Measurements from ENCODE around the gene SLC38A2. TPM values are rescaled to one million over a fixed set of nuclear protein-coding genes. Genes with fewer than 3 reads are reported as not detected.

Gene SLC38A2
- total RNA-seq, 4 donors from 2014 or later, result 368 to 440 (median 381) TPM

DNA sequence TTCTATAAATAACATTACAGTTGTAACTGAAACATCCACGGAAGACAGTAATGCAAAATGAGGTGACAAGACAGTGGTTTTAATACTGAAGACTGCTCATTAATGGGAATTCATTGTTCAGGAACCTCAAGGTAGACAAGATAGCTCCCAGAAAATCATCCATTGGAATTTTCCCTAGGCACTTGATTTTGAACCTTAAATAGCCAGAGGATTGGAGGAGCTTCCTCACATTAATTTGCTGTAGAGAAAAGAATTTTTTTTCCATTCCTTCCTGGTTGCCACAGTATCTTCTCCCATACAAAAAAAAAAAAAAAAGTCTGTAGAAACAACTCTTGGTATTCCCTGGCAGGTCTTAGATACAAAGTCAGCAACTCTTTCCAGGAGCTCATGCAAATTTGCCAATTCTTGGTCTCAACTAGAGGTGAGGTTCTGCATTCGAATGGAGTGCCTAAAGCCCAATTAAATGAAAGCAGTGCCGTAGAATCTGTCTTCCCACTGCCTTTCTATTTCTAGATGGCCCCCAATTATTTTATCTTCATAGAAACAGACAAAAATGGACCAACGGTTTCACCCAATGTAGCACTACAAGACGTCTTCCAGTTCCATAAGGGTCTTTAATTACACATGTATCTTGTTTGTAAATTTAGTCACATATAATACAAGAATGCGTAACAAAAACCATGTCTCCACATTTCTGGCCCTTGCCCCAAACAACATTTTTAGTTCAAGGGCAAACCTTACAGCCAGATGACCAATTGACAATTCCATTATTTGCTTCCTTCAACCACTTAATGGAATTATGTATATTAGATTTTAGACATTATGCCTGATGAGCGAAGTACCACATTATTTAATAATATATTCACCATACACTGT, 13.5 kb downstream of the SLC38A2 start:
- TF ChIP-seq, protein P1, sequence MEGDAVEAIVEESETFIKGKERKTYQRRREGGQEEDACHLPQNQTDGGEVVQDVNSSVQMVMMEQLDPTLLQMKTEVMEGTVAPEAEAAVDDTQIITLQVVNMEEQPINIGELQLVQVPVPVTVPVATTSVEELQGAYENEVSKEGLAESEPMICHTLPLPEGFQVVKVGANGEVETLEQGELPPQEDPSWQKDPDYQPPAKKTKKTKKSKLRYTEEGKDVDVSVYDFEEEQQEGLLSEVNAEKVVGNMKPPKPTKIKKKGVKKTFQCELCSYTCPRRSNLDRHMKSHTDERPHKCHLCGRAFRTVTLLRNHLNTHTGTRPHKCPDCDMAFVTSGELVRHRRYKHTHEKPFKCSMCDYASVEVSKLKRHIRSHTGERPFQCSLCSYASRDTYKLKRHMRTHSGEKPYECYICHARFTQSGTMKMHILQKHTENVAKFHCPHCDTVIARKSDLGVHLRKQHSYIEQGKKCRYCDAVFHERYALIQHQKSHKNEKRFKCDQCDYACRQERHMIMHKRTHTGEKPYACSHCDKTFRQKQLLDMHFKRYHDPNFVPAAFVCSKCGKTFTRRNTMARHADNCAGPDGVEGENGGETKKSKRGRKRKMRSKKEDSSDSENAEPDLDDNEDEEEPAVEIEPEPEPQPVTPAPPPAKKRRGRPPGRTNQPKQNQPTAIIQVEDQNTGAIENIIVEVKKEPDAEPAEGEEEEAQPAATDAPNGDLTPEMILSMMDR (IDR thresholded peaks at IDR 0.05), result no peak
- TF ChIP-seq POLR2A (IDR thresholded peaks at IDR 0.05) (no peak), EP300 (IDR thresholded peaks at IDR 0.05) (no peak)
- H3K36me3 ChIP-seq, result peaks cover 7 to 56% (median 29%) of the 10 kb centered on the region in 3 donors

DNA sequence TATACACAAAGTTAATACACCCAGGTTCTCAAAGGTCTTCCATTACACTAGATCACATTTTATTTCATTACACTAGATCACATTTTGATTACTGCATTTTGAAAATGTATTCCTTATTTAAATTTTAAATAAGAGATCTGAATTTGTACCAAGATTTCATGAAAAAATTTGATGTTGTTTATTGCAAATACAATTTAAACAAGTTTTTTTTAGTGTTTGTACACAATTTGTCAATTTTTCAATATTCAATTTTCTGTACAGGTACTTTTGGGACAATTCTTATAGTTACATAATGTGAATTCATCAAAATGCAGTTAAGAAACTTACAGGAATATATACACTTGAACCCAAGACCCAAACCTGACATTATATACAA, 14.3 kb downstream of the SLC38A2 start:
- Histone ChIP-seq H3K27me3 (no peaks in the 10 kb centered on the region), H3K36me3 (peaks cover 7 to 49% (median 22%) of the 10 kb centered on the region in 3 donors), H3K4me3 (no peak overlapping the region), H3K4me1 (peaks cover 0 to 38% (median 9%) of the 10 kb centered on the region in 4 donors), H3K27ac (no peak overlapping the region), H3K9me3 (no peaks in the 10 kb centered on the region)
- TF ChIP-seq EP300 (IDR thresholded peaks at IDR 0.05), result no peak
- TF ChIP-seq POLR2A (IDR thresholded peaks at IDR 0.05), result no peak
- TF ChIP-seq, protein P1 (IDR thresholded peaks at IDR 0.05), result no peak
- no peak for DNase-seq (ENCODE audit: low spot score in 2 of 2)

More for the DNA sequence above, 13.5 kb downstream of the SLC38A2 start:
- WGBS, 2 donors, result 84 to 87% methylated on average over 7 of the region's 7 CpGs
- no peaks in the 10 kb centered on the region for H3K9me3 ChIP-seq
- no peak for DNase-seq (ENCODE audit: low spot score in 2 of 2)
- H3K27ac ChIP-seq, result no peak overlapping the region
- peaks cover 0 to 45% (median 15%) of the 10 kb centered on the region in 4 donors for H3K4me1 ChIP-seq
- H3K27me3 ChIP-seq, result no peaks in the 10 kb centered on the region
- no peak overlapping the region for H3K4me3 ChIP-seq

DNA sequence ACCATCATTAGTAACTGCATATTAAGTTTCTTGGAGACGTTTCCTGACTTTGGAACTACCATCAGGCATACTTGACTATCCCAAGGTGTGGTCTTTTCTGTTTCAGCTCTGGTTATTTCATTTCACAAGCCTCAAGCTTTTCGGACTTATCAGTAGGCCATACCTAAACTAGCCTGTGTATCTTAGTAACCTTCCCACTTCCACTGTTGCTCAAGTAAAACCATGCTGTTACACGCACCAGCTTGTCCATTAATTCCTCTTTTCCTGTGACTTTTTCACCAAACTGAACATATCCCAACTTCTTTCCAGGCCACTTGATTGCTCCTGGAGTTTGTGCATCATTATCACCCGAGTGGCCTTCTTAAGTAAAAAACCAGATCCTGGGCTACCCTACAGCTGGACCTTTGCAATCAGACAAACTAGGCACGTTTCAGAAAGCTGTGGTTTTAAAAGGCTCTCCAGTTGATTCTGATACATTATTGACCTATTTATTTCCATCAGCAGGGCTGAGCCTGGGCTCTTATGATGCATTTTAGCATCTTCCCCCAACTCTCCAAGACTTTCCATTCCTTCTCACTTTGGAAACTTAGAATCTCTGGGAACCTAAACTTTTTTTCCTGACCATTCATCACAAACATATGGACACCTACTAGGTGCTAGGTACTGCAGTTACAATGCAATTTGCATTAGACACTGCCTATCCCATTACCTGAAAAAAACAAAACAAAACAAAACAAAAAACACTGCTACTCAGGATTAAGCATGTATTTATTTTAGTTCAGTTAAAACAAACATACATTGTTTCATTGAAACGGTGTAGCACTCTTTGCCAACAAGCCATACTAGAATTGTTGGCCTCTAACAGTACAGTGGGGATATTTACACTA, 14.9 kb downstream of the SLC38A2 start:
- no peaks in the 10 kb centered on the region for H3K9me3 ChIP-seq
- peaks cover 0 to 32% (median 7%) of the 10 kb centered on the region in 4 donors for H3K4me1 ChIP-seq
- H3K27ac ChIP-seq, result no peak overlapping the region
- 35 to 44% methylated on average over 6 of the region's 6 CpGs for WGBS, 2 donors
- peaks cover 7 to 43% (median 15%) of the 10 kb centered on the region in 3 donors for H3K36me3 ChIP-seq
- no peaks in the 10 kb centered on the region for H3K27me3 ChIP-seq
- TF ChIP-seq POLR2A (IDR thresholded peaks at IDR 0.05) (no peak), EP300 (IDR thresholded peaks at IDR 0.05) (no peak)
- TF ChIP-seq, protein P1 (IDR thresholded peaks at IDR 0.05), result no peak
- no peak overlapping the region for H3K4me3 ChIP-seq
- no peak for DNase-seq (ENCODE audit: low spot score in 2 of 2)

DNA sequence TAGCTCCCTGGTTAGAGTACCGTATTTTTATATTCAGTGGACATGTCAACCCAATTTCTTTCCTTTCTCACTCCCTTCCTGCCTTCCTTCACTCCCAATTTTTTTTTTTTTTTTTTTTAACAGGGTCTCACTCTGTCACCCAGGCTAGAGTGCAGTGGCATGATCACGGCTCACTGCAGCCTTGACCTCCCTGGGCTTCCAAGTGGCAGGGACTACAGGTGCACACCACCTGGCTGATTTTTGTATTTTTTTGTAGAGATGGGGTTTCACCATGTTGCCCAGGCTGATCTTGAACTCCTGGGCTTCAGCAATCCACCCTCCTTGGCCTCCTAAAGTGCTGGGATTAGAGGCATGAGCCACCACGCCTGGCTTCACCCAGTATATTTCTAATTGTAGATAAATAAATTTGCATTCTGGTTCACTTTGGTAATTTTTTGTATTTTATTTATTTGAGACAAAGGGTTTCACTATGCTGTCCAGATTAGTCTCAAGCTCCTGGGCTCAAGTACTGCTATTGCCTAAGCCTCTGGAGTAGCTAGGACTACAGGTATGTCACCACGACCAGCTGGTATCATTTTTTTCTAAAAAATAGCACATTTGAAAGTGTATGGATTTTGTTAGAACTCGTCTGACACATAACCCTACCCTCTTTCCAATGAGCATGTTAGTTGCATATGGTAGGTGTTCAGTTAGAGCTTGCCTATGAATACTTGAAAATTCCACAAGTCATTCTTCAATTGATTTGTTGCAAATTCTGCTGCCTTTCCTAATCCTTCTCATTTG, 15.7 kb downstream of the SLC38A2 start:
- H3K9me3 ChIP-seq, result no peaks in the 10 kb centered on the region
- 56 to 73% methylated on average over 5 of the region's 5 CpGs for WGBS, 2 donors
- no peak for TF ChIP-seq POLR2A (IDR thresholded peaks at IDR 0.05)
- TF ChIP-seq EP300 (IDR thresholded peaks at IDR 0.05), result no peak
- TF ChIP-seq, protein P1 (IDR thresholded peaks at IDR 0.05), result no peak
- H3K4me3 ChIP-seq, result no peak overlapping the region
- no peak overlapping the region for H3K27ac ChIP-seq
- DNase-seq (ENCODE audit: low spot score in 2 of 2), result no peak
- H3K36me3 ChIP-seq, result peaks cover 7 to 34% (median 13%) of the 10 kb centered on the region in 3 donors
- H3K4me1 ChIP-seq, result peaks cover 0 to 23% (median 4%) of the 10 kb centered on the region in 4 donors
- H3K27me3 ChIP-seq, result no peaks in the 10 kb centered on the region

All from tibial nerve (tissue), 4 donors.